Peyer's patch (tissue), 4 donors: ENCODE measurements around the gene LRP5. TPM values are rescaled to one million over a fixed set of nuclear protein-coding genes. Genes with fewer than 3 reads are reported as not detected.

Experiments used
- DNase-seq, 3 donors: peaks; one replicate each; pipeline ENCODE4 v3.0.0-alpha.2; 2017 to 2019
- H3K27ac ChIP-seq, 4 donors: fragments of 200-600 bp; sonication (generic); one replicate each; pipeline ENCODE4 v1.5.1; 2016 to 2019
- H3K27me3 ChIP-seq, 2 donors: fragments of 200-600 bp; sonication (generic); one replicate each; pipeline ENCODE4 v1.5.1; 2019
- H3K36me3 ChIP-seq, 3 donors: fragments of 200-600 bp; sonication (generic); one replicate each; pipeline ENCODE4 v1.5.1; 2016 to 2019
- H3K4me1 ChIP-seq, 4 donors: fragments of 200-600 bp; sonication (generic); one replicate each; pipeline ENCODE4 v1.5.1; 2016 to 2019
- H3K4me3 ChIP-seq, 4 donors: fragments of 200-600 bp; sonication (generic); 1 replicate in 3 of 4; 2 replicates in 1 of 4; pipeline ENCODE4 v1.5.1; 2016 to 2019; ENCODE audit warnings: mild to moderate bottlenecking in 1 of 4
- H3K9me3 ChIP-seq, 4 donors: fragments of 200-600 bp; sonication (generic); one replicate each; pipeline ENCODE4 v1.5.1; 2016 to 2019; ENCODE audit warnings: mild to moderate bottlenecking in 1 of 4
- POLR2A ChIP-seq, 2 donors: fragments of 450-650 bp; IDR thresholded peaks; one replicate each; pipeline ENCODE4 v1.5.1; 2017; ENCODE audit warnings: antibody characterized with exemption in 2 of 2, mild to moderate bottlenecking in 2 of 2, moderate library complexity in 2 of 2
- total RNA-seq, 4 donors: library from RNA; depleted of rRNA; stranded (reverse); fragments of >200 nt; gene quantifications; one replicate each; pipeline ENCODE4 v1.1.0, GENCODE V29; 2016
- TF ChIP-seq, protein P1 (sequence below), 6 experiments: fragments of 450-650 bp in 4 of 6; fragments of 200-600 bp in 2 of 6; sonication (generic) in 1 of 6; IDR thresholded peaks; one replicate each; pipeline ENCODE4 v1.5.1; 2017 to 2019; ENCODE audit warnings: antibody characterized with exemption in 6 of 6, mild to moderate bottlenecking in 3 of 6, moderate library complexity in 1 of 6

The LRP5 gene
- total RNA-seq, 4 donors from 2014 or later, result 149 to 196 (median 168) TPM

DNA sequence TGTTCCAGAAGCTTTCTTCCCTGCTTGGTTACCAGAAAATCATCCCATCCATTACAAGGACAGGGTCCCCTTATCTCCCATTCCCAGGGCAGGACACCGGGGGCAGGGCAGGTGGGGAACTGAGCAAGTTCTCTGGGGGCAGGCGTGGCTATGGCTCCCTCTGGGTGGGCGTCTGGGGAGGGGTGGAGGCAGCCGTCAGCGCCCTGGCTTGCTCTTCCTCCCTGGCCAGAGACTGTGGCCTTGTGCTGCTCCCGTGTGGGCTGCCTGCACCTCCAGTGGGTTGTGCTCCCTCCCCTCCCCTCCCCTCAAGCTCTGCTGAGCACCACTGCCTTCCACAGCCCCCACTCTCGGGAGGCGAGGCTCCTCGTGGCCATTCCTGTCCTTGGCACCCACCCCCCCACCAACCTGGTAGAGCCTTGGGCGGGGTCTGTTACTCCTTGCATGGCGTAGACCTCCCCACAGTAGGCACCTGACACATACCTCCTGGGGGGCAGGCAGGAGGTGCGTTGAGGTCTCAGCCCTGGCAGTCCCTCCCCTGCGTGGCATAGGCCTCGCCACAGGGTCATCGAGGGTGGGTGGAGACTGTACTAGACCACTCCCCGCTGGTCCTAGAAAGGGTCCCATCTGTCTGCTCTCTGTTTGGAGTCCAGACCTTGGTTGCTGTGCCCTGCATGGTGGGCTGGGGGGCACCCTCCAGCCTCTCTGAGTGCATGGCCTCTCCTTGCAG lies 123.9 kb downstream of the LRP5 start:
- H3K27ac ChIP-seq, result no peak overlapping the region
- no peaks in the 10 kb centered on the region for H3K9me3 ChIP-seq
- no peaks in the 10 kb centered on the region for H3K27me3 ChIP-seq
- TF ChIP-seq, protein P1, sequence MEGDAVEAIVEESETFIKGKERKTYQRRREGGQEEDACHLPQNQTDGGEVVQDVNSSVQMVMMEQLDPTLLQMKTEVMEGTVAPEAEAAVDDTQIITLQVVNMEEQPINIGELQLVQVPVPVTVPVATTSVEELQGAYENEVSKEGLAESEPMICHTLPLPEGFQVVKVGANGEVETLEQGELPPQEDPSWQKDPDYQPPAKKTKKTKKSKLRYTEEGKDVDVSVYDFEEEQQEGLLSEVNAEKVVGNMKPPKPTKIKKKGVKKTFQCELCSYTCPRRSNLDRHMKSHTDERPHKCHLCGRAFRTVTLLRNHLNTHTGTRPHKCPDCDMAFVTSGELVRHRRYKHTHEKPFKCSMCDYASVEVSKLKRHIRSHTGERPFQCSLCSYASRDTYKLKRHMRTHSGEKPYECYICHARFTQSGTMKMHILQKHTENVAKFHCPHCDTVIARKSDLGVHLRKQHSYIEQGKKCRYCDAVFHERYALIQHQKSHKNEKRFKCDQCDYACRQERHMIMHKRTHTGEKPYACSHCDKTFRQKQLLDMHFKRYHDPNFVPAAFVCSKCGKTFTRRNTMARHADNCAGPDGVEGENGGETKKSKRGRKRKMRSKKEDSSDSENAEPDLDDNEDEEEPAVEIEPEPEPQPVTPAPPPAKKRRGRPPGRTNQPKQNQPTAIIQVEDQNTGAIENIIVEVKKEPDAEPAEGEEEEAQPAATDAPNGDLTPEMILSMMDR (IDR thresholded peaks at IDR 0.05), result no peak
- no peak for TF ChIP-seq POLR2A (IDR thresholded peaks at IDR 0.05)
- H3K36me3 ChIP-seq, result peaks cover 0 to 94% (median 0%) of the 10 kb centered on the region in 3 donors
- no peaks in the 10 kb centered on the region for H3K4me1 ChIP-seq
- no peak for DNase-seq
- H3K4me3 ChIP-seq, result no peak overlapping the region

DNA sequence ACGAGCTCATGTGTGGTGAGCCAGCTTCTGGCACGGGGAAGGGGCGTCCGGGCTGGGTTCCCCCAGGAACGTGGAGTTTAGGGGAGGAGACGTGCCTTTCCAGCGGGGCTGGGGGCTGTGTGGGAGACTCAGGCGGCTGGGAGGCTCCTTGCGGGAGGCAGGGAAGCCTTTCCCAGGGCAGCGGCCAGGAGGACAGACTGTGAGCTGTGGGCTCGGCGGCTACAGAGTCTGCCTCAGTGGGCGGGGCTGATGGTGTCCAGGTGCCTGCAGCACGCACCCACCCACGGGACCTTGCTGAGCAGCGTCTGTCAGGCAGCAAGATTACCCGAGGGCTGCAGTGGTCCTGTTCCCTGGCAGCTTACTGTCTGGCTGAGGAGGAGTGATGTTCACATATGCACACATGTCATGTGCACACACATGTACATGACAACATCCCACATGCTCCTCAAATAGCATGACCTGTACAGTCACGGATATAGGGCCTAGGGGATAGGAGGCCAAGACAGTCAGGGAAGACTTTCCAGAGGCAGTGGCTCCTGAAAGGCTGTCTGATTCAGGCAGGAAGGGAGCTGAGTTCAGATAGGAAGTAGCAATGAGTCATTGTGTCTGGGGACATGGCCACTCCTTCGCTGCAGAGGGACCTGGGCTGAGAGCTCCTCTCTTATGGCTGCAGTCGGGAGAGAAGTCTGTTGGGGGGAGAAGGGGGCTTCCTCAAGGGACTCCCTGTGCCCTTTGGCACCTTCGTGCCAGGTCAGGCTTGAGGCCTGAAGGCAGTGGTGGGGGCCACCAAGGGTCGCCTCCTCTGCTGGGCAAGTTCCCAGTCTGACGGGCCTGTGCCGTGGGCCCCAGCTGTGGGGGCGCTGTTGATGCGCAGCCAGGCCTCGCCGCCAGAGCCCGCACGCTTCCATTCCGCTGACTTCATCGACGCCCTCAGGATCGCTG lies 124.9 kb downstream of the LRP5 start:
- H3K4me3 ChIP-seq, result no peak overlapping the region
- peak overlapping the region in 1 of 4 donors; percentile 19 for H3K27ac ChIP-seq

DNA sequence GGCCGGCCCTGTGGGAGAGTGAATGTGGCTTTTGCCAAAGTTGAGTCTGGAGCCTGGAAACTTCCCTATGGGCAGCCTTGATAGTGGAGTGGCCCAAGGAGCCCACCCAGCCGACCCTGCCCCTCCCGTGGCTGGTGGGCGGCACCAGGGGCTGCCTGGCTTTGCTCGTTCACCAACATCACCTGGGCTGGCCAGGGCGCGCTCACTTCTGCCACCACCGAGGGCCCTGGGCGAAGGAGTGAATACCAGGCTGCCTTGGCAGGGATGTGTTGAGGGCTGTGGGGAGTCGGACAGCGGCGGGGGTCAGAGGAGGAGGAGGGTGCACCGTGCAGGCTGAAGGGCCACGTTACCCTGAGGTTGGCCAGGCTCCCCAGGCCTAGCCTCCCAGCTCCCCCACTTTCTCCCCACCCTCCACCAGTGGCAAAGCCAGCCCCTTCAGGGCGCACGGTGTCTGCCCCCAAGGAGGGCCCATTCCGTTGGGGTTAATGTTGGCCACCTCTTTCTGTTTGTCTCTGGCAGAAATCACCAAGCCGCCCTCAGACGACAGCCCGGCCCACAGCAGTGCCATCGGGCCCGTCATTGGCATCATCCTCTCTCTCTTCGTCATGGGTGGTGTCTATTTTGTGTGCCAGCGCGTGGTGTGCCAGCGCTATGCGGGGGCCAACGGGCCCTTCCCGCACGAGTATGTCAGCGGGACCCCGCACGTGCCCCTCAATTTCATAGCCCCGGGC lies 125.7 kb downstream of the LRP5 start:
- no peak overlapping the region for H3K4me3 ChIP-seq
- peaks cover 0 to 91% (median 0%) of the 10 kb centered on the region in 3 donors for H3K36me3 ChIP-seq
- H3K4me1 ChIP-seq, result no peaks in the 10 kb centered on the region
- H3K27ac ChIP-seq, result peak overlapping the region in 1 of 4 donors; percentile 19
- TF ChIP-seq, protein P1 (IDR thresholded peaks at IDR 0.05), result no peak
- TF ChIP-seq POLR2A (IDR thresholded peaks at IDR 0.05), result no peak
- DNase-seq, result no peak
- no peaks in the 10 kb centered on the region for H3K9me3 ChIP-seq
- H3K27me3 ChIP-seq, result no peaks in the 10 kb centered on the region

More for the DNA sequence above, 124.9 kb downstream of the LRP5 start:
- DNase-seq, result no peak
- Histone ChIP-seq H3K36me3 (peaks cover 0 to 91% (median 0%) of the 10 kb centered on the region in 3 donors), H3K9me3 (no peaks in the 10 kb centered on the region), H3K4me1 (no peaks in the 10 kb centered on the region), H3K27me3 (no peaks in the 10 kb centered on the region)
- no peak for TF ChIP-seq POLR2A (IDR thresholded peaks at IDR 0.05)
- TF ChIP-seq, protein P1 (IDR thresholded peaks at IDR 0.05), result no peak

DNA sequence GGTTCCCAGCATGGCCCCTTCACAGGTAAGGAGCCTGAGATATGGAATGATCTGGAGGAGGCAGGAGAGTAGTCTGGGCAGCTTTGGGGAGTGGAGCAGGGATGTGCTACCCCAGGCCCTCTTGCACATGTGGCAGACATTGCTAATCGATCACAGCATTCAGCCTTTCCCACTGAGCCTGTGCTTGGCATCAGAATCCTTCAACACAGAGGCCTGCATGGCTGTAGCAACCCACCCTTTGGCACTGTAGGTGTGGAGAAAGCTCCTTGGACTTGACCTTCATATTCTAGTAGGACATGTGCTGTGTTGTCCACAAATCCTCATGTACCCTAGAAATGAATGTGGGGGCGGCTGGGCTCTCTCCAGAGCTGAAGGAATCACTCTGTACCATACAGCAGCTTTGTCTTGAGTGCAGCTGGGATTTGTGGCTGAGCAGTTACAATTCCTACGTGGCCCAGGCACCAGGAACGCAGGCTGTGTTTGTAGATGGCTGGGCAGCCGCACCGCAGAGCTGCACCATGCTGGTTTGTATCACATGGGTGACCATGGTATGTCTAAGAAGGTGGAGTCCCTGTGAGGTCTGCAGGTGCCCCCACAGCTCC lies 126.4 kb downstream of the LRP5 start:
- Histone ChIP-seq H3K27me3 (no peaks in the 10 kb centered on the region), H3K36me3 (peaks cover 0 to 84% (median 0%) of the 10 kb centered on the region in 3 donors), H3K4me1 (no peaks in the 10 kb centered on the region), H3K27ac (peak overlapping the region in 1 of 4 donors; percentile 59), H3K4me3 (no peak overlapping the region), H3K9me3 (no peaks in the 10 kb centered on the region)
- no peak for DNase-seq
- TF ChIP-seq, protein P1 (IDR thresholded peaks at IDR 0.05), result no peak
